Measurements from ENCODE around the gene CFTR. TPM values are rescaled to one million over a fixed set of nuclear protein-coding genes. Genes with fewer than 3 reads are reported as not detected.

Gene CFTR
- total RNA-seq, 1 experiment from 2014 or later, result 130 TPM

- H3K36me3 ChIP-seq (ENCODE audit: control insufficient read depth, insufficient read depth, low read length), result peaks cover 5% of the 10 kb centered on the region
- H3K27me3 ChIP-seq (replicated peaks; ENCODE audit: control insufficient read depth, insufficient read depth, low read length), result no peaks in the 10 kb centered on the region
- Mint-ChIP-seq H3K27me3 (ENCODE audit: insufficient read depth, unreplicated experiment) (no peaks in the 10 kb centered on the region), H3K4me1 (ENCODE audit: low read depth, unreplicated experiment) (peaks cover 65% of the 10 kb centered on the region), H3K36me3 (ENCODE audit: insufficient read depth, unreplicated experiment) (peaks cover 76% of the 10 kb centered on the region), H3K4me3 (ENCODE audit: unreplicated experiment) (no peak overlapping the region), H3K9me3 (ENCODE audit: unreplicated experiment) (no peaks in the 10 kb centered on the region), H3K27ac (ENCODE audit: unreplicated experiment) (peak overlapping the region; percentile 87)
- intact Hi-C loops (cut with micrococcal nuclease; ENCODE audit: unreplicated experiment), result loop anchor here (5.0 to 10.0 kb wide), 2 partner anchors 268 to 1695 kb away; no protein-coding TSS in a partner anchor
- peaks cover 73% of the 10 kb centered on the region for H3K4me1 ChIP-seq
- no peak for DNase-seq
- CTCF ChIA-PET, result interaction anchor here (1.3 kb wide), 1 partner anchor 46 kb away, joined by 6 read pairs; no protein-coding TSS in a partner anchor
- peak in 1 of 2 experiments; percentile 12 for TF ChIP-seq CTCF (IDR thresholded peaks at IDR 0.05; ENCODE audit: insufficient read depth in 1 of 2, low read depth in 1 of 2, low read length in 1 of 2, severe bottlenecking in 1 of 2, unreplicated experiment in 1 of 2)
- H3K9me3 ChIP-seq, result no peaks in the 10 kb centered on the region
- POLR2A ChIA-PET, result interaction anchor here (0.6 kb wide), 1 partner anchor 40 kb away, joined by 3 read pairs; no protein-coding TSS in a partner anchor
- no TSS peak for BruUV-seq (replicated peaks)
- no peak overlapping the region for H3K4me3 ChIP-seq (ENCODE audit: low read depth, low read length)
Measured at GRCh38 chr7:117669818-117670217, 190.0 kb downstream of the CFTR start.

- Mint-ChIP-seq H3K4me1 (ENCODE audit: low read depth, unreplicated experiment) (peaks cover 63% of the 10 kb centered on the region), H3K4me3 (ENCODE audit: unreplicated experiment) (peak overlapping the region; percentile 65), H3K9me3 (ENCODE audit: unreplicated experiment) (no peaks in the 10 kb centered on the region), H3K36me3 (ENCODE audit: insufficient read depth, unreplicated experiment) (peaks cover 56% of the 10 kb centered on the region), H3K27ac (ENCODE audit: unreplicated experiment) (peak overlapping the region; percentile 87), H3K27me3 (ENCODE audit: insufficient read depth, unreplicated experiment) (no peaks in the 10 kb centered on the region)
- Histone ChIP-seq H3K36me3 (ENCODE audit: control insufficient read depth, insufficient read depth, low read length) (peaks cover 3% of the 10 kb centered on the region), H3K4me1 (peaks cover 64% of the 10 kb centered on the region), H3K27me3 (replicated peaks; ENCODE audit: control insufficient read depth, insufficient read depth, low read length) (no peaks in the 10 kb centered on the region), H3K9me3 (no peaks in the 10 kb centered on the region), H3K4me3 (ENCODE audit: low read depth, low read length) (no peak overlapping the region)
- ChIA-PET CTCF (interaction anchor here (0.8 to 1.8 kb wide), 3 partner anchors 43 to 272 kb away, joined by 3 to 11 read pairs (median 3); no protein-coding TSS in a partner anchor), POLR2A (interaction anchor here (1.3 kb wide), 1 partner anchor 16 kb away, joined by 4 read pairs; no protein-coding TSS in a partner anchor)
- no TSS peak for BruUV-seq (replicated peaks)
- DNase-seq, result peak in 1 of 2 experiments; percentile 39
- no peak for TF ChIP-seq CTCF (IDR thresholded peaks at IDR 0.05; ENCODE audit: insufficient read depth in 1 of 2, low read depth in 1 of 2, low read length in 1 of 2, severe bottlenecking in 1 of 2, unreplicated experiment in 1 of 2)
- intact Hi-C loops (cut with micrococcal nuclease; ENCODE audit: unreplicated experiment), result loop anchor here (1.0 to 5.0 kb wide), 6 partner anchors 11 to 270 kb away; partner anchors contain the start of gene CFTR
Measured at GRCh38 chr7:117672453-117672852, 192.6 kb downstream of the CFTR start.

- Mint-ChIP-seq H3K27ac (ENCODE audit: unreplicated experiment) (peak overlapping the region; percentile 87), H3K9me3 (ENCODE audit: unreplicated experiment) (no peaks in the 10 kb centered on the region), H3K36me3 (ENCODE audit: insufficient read depth, unreplicated experiment) (peaks cover 47% of the 10 kb centered on the region), H3K27me3 (ENCODE audit: insufficient read depth, unreplicated experiment) (no peaks in the 10 kb centered on the region), H3K4me1 (ENCODE audit: low read depth, unreplicated experiment) (peaks cover 59% of the 10 kb centered on the region), H3K4me3 (ENCODE audit: unreplicated experiment) (peak overlapping the region; percentile 65)
- BruUV-seq (replicated peaks), result TSS peak; percentile 53
- no peaks in the 10 kb centered on the region for H3K36me3 ChIP-seq (ENCODE audit: control insufficient read depth, insufficient read depth, low read length)
- CTCF ChIA-PET, result interaction anchor here (1.3 to 1.8 kb wide), 2 partner anchors 42 to 85 kb away, joined by 3 to 11 read pairs; no protein-coding TSS in a partner anchor
- intact Hi-C loops (cut with micrococcal nuclease; ENCODE audit: unreplicated experiment), result loop anchor here (2.0 to 5.0 kb wide), 3 partner anchors 15 to 271 kb away; partner anchors contain the start of gene CFTR
- TF ChIP-seq CTCF (IDR thresholded peaks at IDR 0.05; ENCODE audit: insufficient read depth in 1 of 2, low read depth in 1 of 2, low read length in 1 of 2, severe bottlenecking in 1 of 2, unreplicated experiment in 1 of 2), result no peak
- H3K9me3 ChIP-seq, result no peaks in the 10 kb centered on the region
- peaks cover 60% of the 10 kb centered on the region for H3K4me1 ChIP-seq
- DNase-seq, result peak; percentile 51 to 58
- POLR2A ChIA-PET, result interaction anchor here (1.3 kb wide), 1 partner anchor 15 kb away, joined by 4 read pairs; no protein-coding TSS in a partner anchor
- no peak overlapping the region for H3K4me3 ChIP-seq (ENCODE audit: low read depth, low read length)
- H3K27me3 ChIP-seq (replicated peaks; ENCODE audit: control insufficient read depth, insufficient read depth, low read length), result no peaks in the 10 kb centered on the region
Measured at GRCh38 chr7:117673367-117673766, 193.5 kb downstream of the CFTR start.
